HepG2 (cell line): ENCODE data around the gene WIZ. TPM values are rescaled to one million over a fixed set of nuclear protein-coding genes. Genes with fewer than 3 reads are reported as not detected.

Source experiments
- ASH2L ChIP-seq: fragments of 300-600, 200-600 bp; sonication (generic); IDR thresholded peaks from 2 replicates; pipeline ENCODE4 v1.7.0; 2017; ENCODE audit warnings: low read depth, mild to moderate bottlenecking, moderate library complexity, mixed read lengths, low read length; ENCODE audit not compliant: insufficient read length
- JUNB ChIP-seq: sonication (generic); formaldehyde crosslinking; IDR thresholded peaks from 2 replicates; pipeline ENCODE4 v1.8.0; 2022; ENCODE audit warnings: missing genetic modification reagents, mild to moderate bottlenecking, borderline replicate concordance
- MBD4 ChIP-seq: IDR thresholded peaks from 2 replicates; pipeline ENCODE4 v1.6.1; 2012; ENCODE audit warnings: low read length, inconsistent platforms, borderline replicate concordance
- MED13 ChIP-seq: sonication (generic); formaldehyde crosslinking; IDR thresholded peaks from 2 replicates; pipeline ENCODE4 v1.5.0; 2020; ENCODE audit warnings: missing genetic modification reagents
- MEF2D ChIP-seq: sonication (generic); formaldehyde crosslinking; IDR thresholded peaks from 2 replicates; pipeline ENCODE4 v1.5.1; 2020; ENCODE audit warnings: mild to moderate bottlenecking, missing genetic modification reagents
- NRL ChIP-seq: sonication (generic); formaldehyde crosslinking; IDR thresholded peaks from 2 replicates; pipeline ENCODE4 v1.5.0; 2020; ENCODE audit warnings: missing genetic modification reagents, mild to moderate bottlenecking, moderate library complexity, borderline replicate concordance
- PHF20 ChIP-seq: sonication (generic); formaldehyde crosslinking; IDR thresholded peaks from 2 replicates; pipeline ENCODE4 v1.5.0; 2020; ENCODE audit warnings: mild to moderate bottlenecking, missing genetic modification reagents
- PLRG1 ChIP-seq: fragments of 450-650 bp; conservative IDR thresholded peaks from 2 replicates; pipeline ENCODE4 v1.6.1; 2016
- PPARG ChIP-seq: conservative IDR thresholded peaks from 2 replicates; pipeline ENCODE4 v1.6.1; 2016; ENCODE audit warnings: missing biosample characterization, missing genetic modification reagents
- RAD21 ChIP-seq: fragments of 450-650 bp; formaldehyde crosslinking; IDR thresholded peaks from 2 replicates; pipeline ENCODE4 v1.5.0; 2020; ENCODE audit warnings: mild to moderate bottlenecking
- SRSF1 ChIP-seq: fragments of 200-400 bp; formaldehyde crosslinking; optimal IDR thresholded peaks from 2 replicates; pipeline ENCODE3; 2017; ENCODE audit warnings: mild to moderate bottlenecking, low read depth, low read length, moderate library complexity
- SRSF4 ChIP-seq: fragments of 200-400 bp; formaldehyde crosslinking; IDR thresholded peaks from one replicate; pipeline ENCODE4 v1.6.1; 2018; ENCODE audit warnings: mild to moderate bottlenecking, low read depth, low read length, moderate library complexity; ENCODE audit not compliant: poor library complexity, severe bottlenecking
- SRSF9 ChIP-seq: fragments of 200-400 bp; formaldehyde crosslinking; IDR thresholded peaks from 2 replicates; pipeline ENCODE4 v1.6.1; 2018; ENCODE audit warnings: borderline replicate concordance, mild to moderate bottlenecking, low read depth, low read length; ENCODE audit not compliant: insufficient read depth, poor library complexity, severe bottlenecking
- TBX3 ChIP-seq: fragments of 450-650 bp; IDR thresholded peaks from 2 replicates; pipeline ENCODE4 v1.6.1; 2017; ENCODE audit warnings: antibody characterized with exemption, mild to moderate bottlenecking, inconsistent platforms, borderline replicate concordance
- ZBTB42 ChIP-seq: sonication (generic); formaldehyde crosslinking; IDR thresholded peaks from 2 replicates; pipeline ENCODE4 v1.5.0; 2020; ENCODE audit warnings: mild to moderate bottlenecking, missing genetic modification reagents
- ZFP36L2 ChIP-seq: sonication (generic); formaldehyde crosslinking; IDR thresholded peaks from 2 replicates; pipeline ENCODE4 v1.4.0; 2020; ENCODE audit warnings: missing genetic modification reagents
- ZNF136 ChIP-seq: sonication (generic); formaldehyde crosslinking; IDR thresholded peaks from 2 replicates; pipeline ENCODE4 v1.8.1; 2022; ENCODE audit warnings: low read depth, mild to moderate bottlenecking, moderate library complexity, missing genetic modification reagents
- ZNF235 ChIP-seq: sonication (generic); formaldehyde crosslinking; IDR thresholded peaks from 2 replicates; pipeline ENCODE4 v1.8.1; 2023; ENCODE audit warnings: mild to moderate bottlenecking, missing genetic modification reagents, borderline replicate concordance
- ZNF326 ChIP-seq: sonication (generic); formaldehyde crosslinking; IDR thresholded peaks from 2 replicates; pipeline ENCODE4 v1.4.0; 2020; ENCODE audit warnings: missing genetic modification reagents, borderline replicate concordance
- ZNF570 ChIP-seq: sonication (generic); formaldehyde crosslinking; IDR thresholded peaks from 2 replicates; pipeline ENCODE4 v1.4.0; 2020; ENCODE audit warnings: mild to moderate bottlenecking, missing genetic modification reagents, borderline replicate concordance
- polyA plus RNA-seq, 8 experiments: library from polyadenylated mRNA; depleted of rRNA in 3 of 8; stranded (reverse) in 7 of 8; unstranded in 1 of 8; fragments of >200 nt; fragmentation: Illumina TruSeq in 4 of 8; extraction: Trizol in 4 of 8; gene quantifications; 2 replicates each; pipeline versions ENCODE4 v1.2.1 to v1.2.3, GENCODE V29; 2011 to 2016; ENCODE audit warnings: low read depth in 4 of 8, missing spikeins in 1 of 8, mixed read lengths in 1 of 8; ENCODE audit not compliant: insufficient read depth in 1 of 8
- total RNA-seq, 5 experiments: library from RNA; depleted of rRNA; stranded (reverse); fragments of >200 nt; fragmentation: Illumina TruSeq; extraction: Trizol; gene quantifications; 2 replicates each; pipeline ENCODE4 v1.2.3, GENCODE V29; 2016; ENCODE audit warnings: low read depth in 1 of 5
- TF ChIP-seq, protein P1 (sequence below): sonication (generic); formaldehyde crosslinking; IDR thresholded peaks from 2 replicates; pipeline ENCODE4 v1.4.0; 2020; ENCODE audit warnings: mild to moderate bottlenecking, missing genetic modification reagents
- TF ChIP-seq, protein P2 (sequence below): IDR thresholded peaks from 2 replicates; pipeline ENCODE4 v1.6.1; 2016
- TF ChIP-seq, protein P3 (sequence below): sonication (generic); formaldehyde crosslinking; IDR thresholded peaks from 2 replicates; pipeline ENCODE4 v1.4.0; 2020; ENCODE audit warnings: missing genetic modification reagents, borderline replicate concordance
- TF ChIP-seq, protein P4 (sequence below): IDR thresholded peaks from 2 replicates; pipeline ENCODE4 v1.6.1; 2016; ENCODE audit warnings: missing compliant biosample characterization, missing genetic modification reagents, borderline replicate concordance
- TF ChIP-seq, protein P5 (sequence below): sonication (generic); formaldehyde crosslinking; IDR thresholded peaks from 2 replicates; pipeline ENCODE4 v1.5.1; 2020; ENCODE audit warnings: mild to moderate bottlenecking, missing genetic modification reagents, moderate library complexity

The WIZ gene
- total and polyA plus RNA-seq, 2 of the 13 experiments (the other 11 are each of a cell fraction or from before 2014, with no cell fraction given): 4.7 to 4.8 TPM

DNA sequence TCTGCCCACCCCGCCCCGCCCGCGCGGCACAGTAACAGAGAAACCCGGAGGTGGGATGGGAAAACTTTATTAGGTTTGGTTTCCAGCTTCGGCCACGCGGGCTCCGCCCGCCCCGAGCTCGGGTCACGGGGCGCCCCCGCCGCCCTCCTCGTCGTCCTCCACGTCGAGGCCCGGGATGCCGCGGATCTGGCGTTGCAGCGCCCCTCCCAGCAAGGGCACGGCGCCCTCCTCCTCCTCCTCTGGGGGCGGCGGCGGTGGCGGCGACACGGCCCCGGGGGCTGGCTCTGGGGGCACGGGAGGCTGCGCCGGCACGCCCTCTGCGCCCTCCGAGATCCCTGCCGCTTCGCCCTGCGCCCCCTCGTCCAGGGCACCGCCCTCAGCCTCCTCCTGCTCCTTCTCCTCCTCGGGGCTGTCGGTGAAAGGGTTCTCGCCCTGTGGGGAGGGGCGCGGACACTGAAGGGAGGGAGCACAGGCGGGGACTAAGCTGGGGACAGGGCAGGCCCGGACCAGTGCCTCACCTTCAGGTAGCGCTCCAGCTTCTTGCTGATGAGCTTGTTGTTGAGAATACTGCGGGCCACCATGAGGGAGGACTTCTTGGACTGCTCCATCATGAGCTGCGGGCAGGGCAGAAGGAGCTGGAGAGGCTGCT is 69.6 kb downstream of the WIZ start (continued):
- TF ChIP-seq MEF2D (no peak), MBD4 (no peak), ZNF235 (CRISPR knock-in tag) (no peak), ASH2L (peak; percentile 53), ZNF136 (CRISPR knock-in tag) (no peak), ZNF326 (CRISPR knock-in tag) (no peak), PPARG (CRISPR knock-in tag) (no peak), SRSF1 (no peak), ZFP36L2 (CRISPR knock-in tag) (no peak), NRL (no peak; the same call in 1 of the 2 replicates), JUNB (no peak), ZBTB42 (CRISPR knock-in tag) (no peak), PHF20 (CRISPR knock-in tag) (no peak; the same call in 1 of the 2 replicates), PLRG1 (no peak), ZNF570 (CRISPR knock-in tag) (no peak), RAD21 (0 out of 2 replicates have a peak, but pooled peaks have one; percentile 37), SRSF9 (no peak), SRSF4 (no peak), MED13 (CRISPR knock-in tag) (no peak), TBX3 (no peak)
- TF ChIP-seq, protein P1, sequence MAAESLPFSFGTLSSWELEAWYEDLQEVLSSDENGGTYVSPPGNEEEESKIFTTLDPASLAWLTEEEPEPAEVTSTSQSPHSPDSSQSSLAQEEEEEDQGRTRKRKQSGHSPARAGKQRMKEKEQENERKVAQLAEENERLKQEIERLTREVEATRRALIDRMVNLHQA (CRISPR knock-in tag): no peak
- TF ChIP-seq, protein P2, sequence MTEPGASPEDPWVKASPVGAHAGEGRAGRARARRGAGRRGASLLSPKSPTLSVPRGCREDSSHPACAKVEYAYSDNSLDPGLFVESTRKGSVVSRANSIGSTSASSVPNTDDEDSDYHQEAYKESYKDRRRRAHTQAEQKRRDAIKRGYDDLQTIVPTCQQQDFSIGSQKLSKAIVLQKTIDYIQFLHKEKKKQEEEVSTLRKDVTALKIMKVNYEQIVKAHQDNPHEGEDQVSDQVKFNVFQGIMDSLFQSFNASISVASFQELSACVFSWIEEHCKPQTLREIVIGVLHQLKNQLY (CRISPR knock-in tag): 0 out of 2 replicates have a peak, but pooled peaks have one; percentile 2
- TF ChIP-seq, protein P3, sequence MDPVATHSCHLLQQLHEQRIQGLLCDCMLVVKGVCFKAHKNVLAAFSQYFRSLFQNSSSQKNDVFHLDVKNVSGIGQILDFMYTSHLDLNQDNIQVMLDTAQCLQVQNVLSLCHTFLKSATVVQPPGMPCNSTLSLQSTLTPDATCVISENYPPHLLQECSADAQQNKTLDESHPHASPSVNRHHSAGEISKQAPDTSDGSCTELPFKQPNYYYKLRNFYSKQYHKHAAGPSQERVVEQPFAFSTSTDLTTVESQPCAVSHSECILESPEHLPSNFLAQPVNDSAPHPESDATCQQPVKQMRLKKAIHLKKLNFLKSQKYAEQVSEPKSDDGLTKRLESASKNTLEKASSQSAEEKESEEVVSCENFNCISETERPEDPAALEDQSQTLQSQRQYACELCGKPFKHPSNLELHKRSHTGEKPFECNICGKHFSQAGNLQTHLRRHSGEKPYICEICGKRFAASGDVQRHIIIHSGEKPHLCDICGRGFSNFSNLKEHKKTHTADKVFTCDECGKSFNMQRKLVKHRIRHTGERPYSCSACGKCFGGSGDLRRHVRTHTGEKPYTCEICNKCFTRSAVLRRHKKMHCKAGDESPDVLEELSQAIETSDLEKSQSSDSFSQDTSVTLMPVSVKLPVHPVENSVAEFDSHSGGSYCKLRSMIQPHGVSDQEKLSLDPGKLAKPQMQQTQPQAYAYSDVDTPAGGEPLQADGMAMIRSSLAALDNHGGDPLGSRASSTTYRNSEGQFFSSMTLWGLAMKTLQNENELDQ: no peak
- TF ChIP-seq, protein P4, sequence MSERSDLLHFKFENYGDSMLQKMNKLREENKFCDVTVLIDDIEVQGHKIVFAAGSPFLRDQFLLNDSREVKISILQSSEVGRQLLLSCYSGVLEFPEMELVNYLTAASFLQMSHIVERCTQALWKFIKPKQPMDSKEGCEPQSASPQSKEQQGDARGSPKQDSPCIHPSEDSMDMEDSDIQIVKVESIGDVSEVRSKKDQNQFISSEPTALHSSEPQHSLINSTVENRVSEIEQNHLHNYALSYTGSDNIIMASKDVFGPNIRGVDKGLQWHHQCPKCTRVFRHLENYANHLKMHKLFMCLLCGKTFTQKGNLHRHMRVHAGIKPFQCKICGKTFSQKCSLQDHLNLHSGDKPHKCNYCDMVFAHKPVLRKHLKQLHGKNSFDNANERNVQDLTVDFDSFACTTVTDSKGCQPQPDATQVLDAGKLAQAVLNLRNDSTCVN (CRISPR knock-in tag): no peak
- TF ChIP-seq, protein P5, sequence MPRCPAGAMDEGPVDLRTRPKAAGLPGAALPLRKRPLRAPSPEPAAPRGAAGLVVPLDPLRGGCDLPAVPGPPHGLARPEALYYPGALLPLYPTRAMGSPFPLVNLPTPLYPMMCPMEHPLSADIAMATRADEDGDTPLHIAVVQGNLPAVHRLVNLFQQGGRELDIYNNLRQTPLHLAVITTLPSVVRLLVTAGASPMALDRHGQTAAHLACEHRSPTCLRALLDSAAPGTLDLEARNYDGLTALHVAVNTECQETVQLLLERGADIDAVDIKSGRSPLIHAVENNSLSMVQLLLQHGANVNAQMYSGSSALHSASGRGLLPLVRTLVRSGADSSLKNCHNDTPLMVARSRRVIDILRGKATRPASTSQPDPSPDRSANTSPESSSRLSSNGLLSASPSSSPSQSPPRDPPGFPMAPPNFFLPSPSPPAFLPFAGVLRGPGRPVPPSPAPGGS (CRISPR knock-in tag): no peak
